ENCODE results near the gene HKDC1. TPM values are rescaled to one million over a fixed set of nuclear protein-coding genes. Genes with fewer than 3 reads are reported as not detected.

The HKDC1 gene
- total RNA-seq, 1 experiment from 2014 or later, result 0.50 TPM

DNA sequence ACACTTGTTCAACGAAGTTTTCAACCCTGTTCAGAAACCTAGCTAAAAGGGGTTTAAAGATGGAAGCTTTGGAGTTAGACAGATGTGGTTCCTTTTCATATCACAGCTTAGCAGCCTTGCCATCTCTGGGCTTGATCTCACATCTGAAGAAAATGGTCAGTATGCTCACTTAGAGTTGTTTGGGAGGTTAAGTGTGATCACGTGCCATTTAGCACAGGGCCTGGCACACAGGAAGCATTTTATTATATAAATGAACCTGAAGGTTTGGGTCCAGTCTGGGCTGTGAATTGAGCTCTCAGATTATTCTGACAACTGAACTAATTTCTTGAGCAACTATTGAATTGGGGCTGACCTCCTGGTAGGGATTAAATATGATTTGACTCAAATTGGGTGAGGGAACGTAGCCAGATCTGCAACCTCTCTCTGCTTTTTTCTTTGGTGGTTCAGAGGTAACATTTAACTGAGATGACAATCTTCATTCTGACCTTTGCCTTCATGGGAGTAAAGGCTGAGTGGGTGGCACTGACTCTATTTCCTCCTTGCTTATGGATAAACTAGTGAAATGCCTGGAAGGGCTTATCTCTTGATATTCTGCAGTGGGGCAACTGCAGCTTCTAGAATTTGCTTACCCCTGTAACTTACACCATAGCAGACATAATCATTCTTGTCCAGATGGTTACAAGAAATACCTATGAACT lies 10.2 kb upstream of the HKDC1 start:
- Histone ChIP-seq H3K9me3 (replicated peaks) (no peaks in the 10 kb centered on the region), H3K4me1 (replicated peaks) (0 out of 2 replicates have a peak, but pooled peaks cover 3% of the 10 kb centered on the region), H3K4me3 (no peak overlapping the region), H3K27me3 (replicated peaks) (no peaks in the 10 kb centered on the region), H3K27ac (no peak overlapping the region), H3K36me3 (peaks cover 32% of the 10 kb centered on the region)
- DNase-seq (ENCODE audit: low read depth in 1 of 2, low spot score in 2 of 2), result no peak

DNA sequence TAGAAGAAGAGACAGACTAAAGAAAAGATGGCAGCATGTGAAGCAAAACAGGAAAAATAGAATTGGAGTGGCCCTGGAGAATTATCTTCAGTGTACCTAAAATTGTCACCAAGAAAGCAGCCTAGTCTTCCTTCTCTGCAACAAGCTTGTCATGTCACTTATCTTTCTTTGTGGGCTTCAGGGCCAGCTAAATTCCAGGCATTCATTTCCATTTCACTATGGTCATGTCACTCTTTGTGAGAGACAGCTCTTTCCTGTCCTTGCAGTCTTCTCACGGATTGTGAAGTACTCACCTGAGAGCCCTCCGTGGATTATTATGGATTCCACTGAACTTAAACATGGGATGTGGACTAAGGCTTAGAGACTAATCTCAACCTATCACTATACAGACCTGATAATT lies 9.0 kb upstream of the HKDC1 start:
- H3K27me3 ChIP-seq (replicated peaks), result no peaks in the 10 kb centered on the region
- 0 out of 2 replicates have a peak, but pooled peaks cover 6% of the 10 kb centered on the region for H3K4me1 ChIP-seq (replicated peaks)
- H3K36me3 ChIP-seq, result peaks cover 29% of the 10 kb centered on the region
- no peaks in the 10 kb centered on the region for H3K9me3 ChIP-seq (replicated peaks)
- no peak overlapping the region for H3K27ac ChIP-seq
- no peak for DNase-seq (ENCODE audit: low read depth in 1 of 2, low spot score in 2 of 2)
- no peak overlapping the region for H3K4me3 ChIP-seq

DNA sequence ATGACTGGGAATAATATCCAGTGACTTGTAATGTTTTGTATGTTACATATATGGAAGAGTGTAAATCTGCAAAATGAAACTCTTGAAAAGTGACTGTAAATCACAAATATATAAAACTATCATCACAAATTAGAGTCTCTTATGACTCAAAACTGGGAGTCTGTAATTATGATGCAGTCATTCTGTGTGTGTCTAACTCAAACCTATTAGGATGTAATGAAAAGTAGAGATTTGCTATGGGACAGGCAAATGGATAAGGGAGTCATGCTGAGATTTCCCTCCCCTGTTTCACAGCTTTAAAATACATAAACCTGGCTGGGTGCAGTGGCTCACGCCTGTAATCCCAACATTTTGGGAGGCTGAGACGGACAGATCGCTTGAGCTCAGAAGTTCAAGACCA lies 8.6 kb upstream of the HKDC1 start:
- peaks cover 24% of the 10 kb centered on the region for H3K36me3 ChIP-seq
- 0 out of 2 replicates have a peak, but pooled peaks cover 6% of the 10 kb centered on the region for H3K4me1 ChIP-seq (replicated peaks)
- no peaks in the 10 kb centered on the region for H3K27me3 ChIP-seq (replicated peaks)
- no peak overlapping the region for H3K27ac ChIP-seq
- no peaks in the 10 kb centered on the region for H3K9me3 ChIP-seq (replicated peaks)
- H3K4me3 ChIP-seq, result no peak overlapping the region
- DNase-seq (ENCODE audit: low read depth in 1 of 2, low spot score in 2 of 2), result no peak

DNA sequence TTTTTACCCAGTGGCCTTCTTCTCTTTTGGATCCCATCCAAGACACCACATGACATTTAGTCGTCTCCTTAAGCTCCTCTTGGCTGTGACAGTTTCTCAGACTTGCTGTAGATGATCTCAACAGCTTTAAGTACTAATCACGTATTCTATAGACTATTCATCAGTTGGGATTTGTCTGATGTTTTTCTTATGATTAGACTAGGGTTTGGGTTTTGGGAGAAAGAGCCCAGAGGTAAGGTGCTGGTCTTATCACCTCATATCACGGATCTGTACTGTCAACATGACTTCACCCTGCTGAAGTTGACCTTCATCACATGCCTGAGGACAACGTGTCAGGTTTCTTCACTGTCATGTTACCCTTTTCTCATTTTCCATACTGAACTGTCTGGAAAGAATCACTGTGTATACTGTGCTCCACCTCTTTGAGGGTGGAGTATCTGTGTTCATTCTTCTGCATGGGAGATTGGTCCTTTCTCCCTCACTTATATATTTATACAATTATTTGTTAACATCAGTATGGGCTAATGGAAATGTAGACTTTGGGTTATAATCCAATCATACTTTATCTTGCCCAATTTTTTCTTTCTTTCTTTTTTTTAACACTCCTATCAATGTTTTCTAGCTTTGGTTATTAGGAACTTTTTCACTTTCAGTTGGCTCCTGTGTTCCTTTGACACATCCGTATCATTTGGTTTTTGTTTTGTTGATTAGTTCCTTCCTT lies 6.4 kb upstream of the HKDC1 start:
- H3K27me3 ChIP-seq (replicated peaks), result no peaks in the 10 kb centered on the region
- no peak for DNase-seq (ENCODE audit: low read depth in 1 of 2, low spot score in 2 of 2)
- no peak overlapping the region for H3K27ac ChIP-seq
- no peaks in the 10 kb centered on the region for H3K9me3 ChIP-seq (replicated peaks)
- peaks cover 2% of the 10 kb centered on the region for H3K36me3 ChIP-seq
- no peak overlapping the region for H3K4me3 ChIP-seq
- H3K4me1 ChIP-seq (replicated peaks), result peaks cover 12% of the 10 kb centered on the region; the same call in 1 of the 2 replicates

GRCh38 chr10:69214666-69215131 lies 5.4 kb upstream of the HKDC1 start:
- Histone ChIP-seq H3K27me3 (replicated peaks) (no peaks in the 10 kb centered on the region; the same call in 1 of the 2 replicates), H3K36me3 (no peaks in the 10 kb centered on the region), H3K4me1 (replicated peaks) (peaks cover 12% of the 10 kb centered on the region; the same call in 1 of the 2 replicates), H3K4me3 (no peak overlapping the region), H3K27ac (no peak overlapping the region), H3K9me3 (replicated peaks) (no peaks in the 10 kb centered on the region)
- DNase-seq (ENCODE audit: low read depth in 1 of 2, low spot score in 2 of 2), result no peak

GRCh38 chr10:69215405-69216171 lies 4.5 kb upstream of the HKDC1 start:
- Histone ChIP-seq H3K9me3 (replicated peaks) (no peaks in the 10 kb centered on the region), H3K4me1 (replicated peaks) (peaks cover 12% of the 10 kb centered on the region; the same call in 1 of the 2 replicates), H3K27me3 (replicated peaks) (no peaks in the 10 kb centered on the region; the same call in 1 of the 2 replicates), H3K4me3 (no peak overlapping the region), H3K27ac (no peak overlapping the region), H3K36me3 (no peaks in the 10 kb centered on the region)
- no peak for DNase-seq (ENCODE audit: low read depth in 1 of 2, low spot score in 2 of 2)

DNA sequence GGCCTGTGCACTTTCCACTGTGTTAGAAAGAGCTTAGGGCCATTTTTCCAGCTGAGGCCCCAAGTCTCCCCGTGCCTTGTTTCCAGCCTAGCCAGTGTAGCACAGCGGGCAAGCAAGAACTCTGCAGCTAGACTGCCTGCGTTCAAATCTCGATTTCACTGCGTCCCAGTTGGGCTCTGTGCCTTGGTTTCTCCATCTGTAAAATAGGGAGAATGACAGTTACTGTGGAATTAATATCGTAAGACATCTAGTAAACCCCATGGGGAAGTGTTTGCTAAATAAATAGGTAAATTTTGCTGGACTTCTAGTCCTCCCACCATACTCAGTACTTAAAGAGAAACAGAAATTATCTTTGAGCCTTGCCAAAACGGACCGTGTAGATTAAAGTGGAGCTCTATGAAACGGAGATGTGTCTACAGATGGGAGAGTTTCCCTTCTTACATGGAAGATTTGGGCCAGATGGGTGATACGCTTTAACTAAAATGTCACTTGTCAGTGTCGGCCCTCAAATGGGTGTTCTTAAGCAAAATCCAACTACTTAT lies 3.5 kb upstream of the HKDC1 start:
- no peak for DNase-seq (ENCODE audit: low read depth in 1 of 2, low spot score in 2 of 2)
- H3K27me3 ChIP-seq (replicated peaks), result no peaks in the 10 kb centered on the region; the same call in 1 of the 2 replicates
- no peaks in the 10 kb centered on the region for H3K9me3 ChIP-seq (replicated peaks)
- H3K27ac ChIP-seq, result no peak overlapping the region
- no peaks in the 10 kb centered on the region for H3K36me3 ChIP-seq
- no peak overlapping the region for H3K4me3 ChIP-seq
- H3K4me1 ChIP-seq (replicated peaks), result peaks cover 12% of the 10 kb centered on the region; the same call in 1 of the 2 replicates

- Histone ChIP-seq H3K4me1 (replicated peaks) (peaks cover 12% of the 10 kb centered on the region; the same call in 1 of the 2 replicates), H3K27ac (no peak overlapping the region), H3K27me3 (replicated peaks) (no peaks in the 10 kb centered on the region; the same call in 1 of the 2 replicates), H3K9me3 (replicated peaks) (no peaks in the 10 kb centered on the region), H3K36me3 (no peaks in the 10 kb centered on the region), H3K4me3 (no peak overlapping the region)
- DNase-seq (ENCODE audit: low read depth in 1 of 2, low spot score in 2 of 2), result no peak
These were observed 2.9 kb upstream of the HKDC1 start for GRCh38 chr10:69217119-69217754.

DNA sequence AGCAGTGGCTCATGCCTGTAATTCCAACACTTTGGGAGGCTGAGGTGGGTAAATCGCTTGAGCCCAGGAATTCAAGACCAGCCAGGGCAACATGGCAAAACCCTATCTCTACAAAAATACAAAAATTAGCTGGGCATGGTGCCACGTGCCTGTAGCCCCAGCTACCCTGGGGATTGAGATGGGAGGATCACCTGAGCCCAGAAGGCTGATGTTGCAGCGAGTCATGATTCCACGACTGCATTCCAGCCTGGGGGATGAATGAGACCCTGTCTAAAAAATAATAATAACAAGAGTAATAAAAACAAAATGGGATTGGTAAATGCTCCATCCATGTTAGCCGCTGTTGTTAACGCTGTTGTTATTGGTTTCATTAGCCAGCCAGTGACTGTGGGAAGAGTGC lies 1.3 kb upstream of the HKDC1 start:
- no peak for DNase-seq (ENCODE audit: low read depth in 1 of 2, low spot score in 2 of 2)
- Histone ChIP-seq H3K4me1 (replicated peaks) (peaks cover 13% of the 10 kb centered on the region; the same call in 1 of the 2 replicates), H3K27me3 (replicated peaks) (no peaks in the 10 kb centered on the region; the same call in 1 of the 2 replicates), H3K4me3 (no peak overlapping the region), H3K9me3 (replicated peaks) (no peaks in the 10 kb centered on the region), H3K36me3 (no peaks in the 10 kb centered on the region), H3K27ac (no peak overlapping the region)

- Histone ChIP-seq H3K4me1 (replicated peaks) (peaks cover 13% of the 10 kb centered on the region; the same call in 1 of the 2 replicates), H3K27ac (no peak overlapping the region), H3K4me3 (no peak overlapping the region), H3K27me3 (replicated peaks) (no peaks in the 10 kb centered on the region; the same call in 1 of the 2 replicates), H3K36me3 (no peaks in the 10 kb centered on the region), H3K9me3 (replicated peaks) (no peaks in the 10 kb centered on the region)
- DNase-seq (ENCODE audit: low read depth in 1 of 2, low spot score in 2 of 2), result no peak
These were observed 375 bp downstream of the HKDC1 start for GRCh38 chr10:69220507-69220906.

- H3K36me3 ChIP-seq, result no peaks in the 10 kb centered on the region
- peaks cover 6% of the 10 kb centered on the region; the same call in 1 of the 2 replicates for H3K4me1 ChIP-seq (replicated peaks)
- H3K4me3 ChIP-seq, result no peak overlapping the region
- no peaks in the 10 kb centered on the region; the same call in 1 of the 2 replicates for H3K27me3 ChIP-seq (replicated peaks)
- H3K9me3 ChIP-seq (replicated peaks), result no peaks in the 10 kb centered on the region
- no peak overlapping the region for H3K27ac ChIP-seq
- DNase-seq (ENCODE audit: low read depth in 1 of 2, low spot score in 2 of 2), result no peak
These were observed 2.3 kb downstream of the HKDC1 start for GRCh38 chr10:69222157-69223027.

DNA sequence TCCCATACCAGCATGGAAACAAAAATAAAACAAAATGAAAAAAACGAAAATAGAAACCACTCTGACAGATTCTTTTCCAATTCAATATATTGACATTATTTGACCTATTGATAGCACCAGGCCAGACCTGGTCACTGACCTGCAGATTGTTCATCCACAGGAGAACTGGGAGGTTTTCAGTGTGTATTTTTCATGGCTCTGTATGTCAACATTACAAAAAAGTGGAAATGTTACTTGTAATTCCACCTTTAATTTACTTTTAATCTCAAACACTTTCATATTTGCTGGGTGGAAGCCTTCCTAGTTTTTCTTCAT lies 2.9 kb downstream of the HKDC1 start:
- Histone ChIP-seq H3K27ac (no peak overlapping the region), H3K4me1 (replicated peaks) (0 out of 2 replicates have a peak, but pooled peaks cover 4% of the 10 kb centered on the region), H3K9me3 (replicated peaks) (no peaks in the 10 kb centered on the region), H3K4me3 (no peak overlapping the region), H3K27me3 (replicated peaks) (no peaks in the 10 kb centered on the region; the same call in 1 of the 2 replicates), H3K36me3 (no peaks in the 10 kb centered on the region)
- DNase-seq (ENCODE audit: low read depth in 1 of 2, low spot score in 2 of 2), result no peak

Data from SJSA1 (cell line).